GM12873 (cell line): Measurements from ENCODE around the gene TMEM258.

Experiments
- TF ChIP-seq, protein P1 (sequence below): IDR thresholded peaks from 2 replicates; pipeline ENCODE4 v1.5.1; 2012; ENCODE audit warnings: low read depth, mild to moderate bottlenecking, moderate library complexity, low read length, control low read depth; ENCODE audit not compliant: insufficient read depth; ENCODE audit errors: missing control alignments

TMEM258 gene

DNA sequence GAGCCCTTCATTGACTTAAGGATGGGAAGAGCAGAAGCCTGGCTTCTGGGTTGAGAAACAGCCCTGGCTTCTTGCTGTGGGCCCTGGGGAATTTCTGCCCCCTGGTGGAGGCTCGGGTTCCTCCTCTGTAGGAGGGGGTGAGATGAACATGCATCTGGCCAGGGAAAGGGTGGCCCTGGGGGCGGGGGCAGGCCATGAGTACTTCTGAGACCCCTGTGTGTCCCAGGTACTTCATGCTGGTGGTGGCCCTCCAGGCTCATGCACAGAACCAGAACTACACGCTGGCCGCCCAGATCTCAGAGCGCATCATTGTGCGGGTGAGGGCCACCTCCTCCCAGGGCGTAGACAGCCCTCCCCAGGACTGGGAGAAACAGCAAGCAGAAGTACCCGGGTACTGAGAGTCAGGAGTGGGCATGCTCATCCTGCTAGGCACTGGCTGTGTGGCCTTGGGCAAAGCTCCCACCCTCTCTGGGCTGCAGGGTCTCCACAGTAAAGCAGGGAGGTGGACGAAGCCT, 15.8 kb downstream of the TMEM258 start:
- TF ChIP-seq, protein P1, sequence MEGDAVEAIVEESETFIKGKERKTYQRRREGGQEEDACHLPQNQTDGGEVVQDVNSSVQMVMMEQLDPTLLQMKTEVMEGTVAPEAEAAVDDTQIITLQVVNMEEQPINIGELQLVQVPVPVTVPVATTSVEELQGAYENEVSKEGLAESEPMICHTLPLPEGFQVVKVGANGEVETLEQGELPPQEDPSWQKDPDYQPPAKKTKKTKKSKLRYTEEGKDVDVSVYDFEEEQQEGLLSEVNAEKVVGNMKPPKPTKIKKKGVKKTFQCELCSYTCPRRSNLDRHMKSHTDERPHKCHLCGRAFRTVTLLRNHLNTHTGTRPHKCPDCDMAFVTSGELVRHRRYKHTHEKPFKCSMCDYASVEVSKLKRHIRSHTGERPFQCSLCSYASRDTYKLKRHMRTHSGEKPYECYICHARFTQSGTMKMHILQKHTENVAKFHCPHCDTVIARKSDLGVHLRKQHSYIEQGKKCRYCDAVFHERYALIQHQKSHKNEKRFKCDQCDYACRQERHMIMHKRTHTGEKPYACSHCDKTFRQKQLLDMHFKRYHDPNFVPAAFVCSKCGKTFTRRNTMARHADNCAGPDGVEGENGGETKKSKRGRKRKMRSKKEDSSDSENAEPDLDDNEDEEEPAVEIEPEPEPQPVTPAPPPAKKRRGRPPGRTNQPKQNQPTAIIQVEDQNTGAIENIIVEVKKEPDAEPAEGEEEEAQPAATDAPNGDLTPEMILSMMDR, result peak; percentile 84

DNA sequence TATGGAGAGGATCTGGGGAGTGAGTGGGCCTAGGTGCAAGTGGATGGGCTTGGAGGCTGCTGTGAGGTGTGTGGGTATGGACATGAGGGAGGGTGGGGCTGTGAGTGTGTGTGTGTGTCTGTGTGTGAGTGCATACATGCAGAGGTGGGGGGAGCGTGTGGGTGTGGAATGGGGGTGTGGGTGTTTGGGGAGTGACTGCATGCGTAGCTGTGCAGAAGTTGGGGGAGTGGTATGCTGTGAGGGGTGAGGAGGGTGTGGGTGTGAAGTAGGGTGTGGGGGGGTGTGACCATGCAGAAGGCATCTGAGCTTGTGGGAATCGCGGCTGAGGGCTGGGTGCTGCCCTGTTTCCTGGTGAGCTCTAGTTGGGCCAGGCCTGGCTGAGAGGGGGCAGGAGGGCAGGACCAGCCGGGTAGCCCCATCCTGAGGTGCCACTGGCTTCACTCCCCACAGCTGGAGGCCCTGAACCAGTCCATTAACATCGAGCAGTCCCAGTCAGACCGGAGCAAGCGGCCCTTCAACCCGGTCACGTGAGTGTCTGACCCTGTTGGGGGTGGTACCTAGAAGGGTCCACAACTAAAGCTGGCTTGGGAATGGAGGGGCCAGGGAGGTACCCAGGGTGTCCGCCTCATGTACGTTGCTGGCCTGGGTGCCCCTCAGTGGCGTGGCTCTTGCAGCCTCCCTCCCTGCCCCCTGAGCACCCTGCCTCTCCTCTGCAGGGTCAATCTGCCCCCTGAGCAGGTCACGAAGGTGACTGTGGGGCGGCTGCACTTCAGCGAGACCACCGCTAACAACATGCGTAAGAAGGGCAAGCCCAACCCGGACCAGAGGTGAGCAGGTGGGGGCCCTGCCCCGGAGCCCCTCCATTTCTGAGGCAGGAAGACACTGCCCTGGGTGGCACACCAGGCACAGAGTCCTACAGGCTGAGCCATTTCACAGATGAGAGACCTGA, 16.5 kb downstream of the TMEM258 start:
- TF ChIP-seq, protein P1, result no peak

DNA sequence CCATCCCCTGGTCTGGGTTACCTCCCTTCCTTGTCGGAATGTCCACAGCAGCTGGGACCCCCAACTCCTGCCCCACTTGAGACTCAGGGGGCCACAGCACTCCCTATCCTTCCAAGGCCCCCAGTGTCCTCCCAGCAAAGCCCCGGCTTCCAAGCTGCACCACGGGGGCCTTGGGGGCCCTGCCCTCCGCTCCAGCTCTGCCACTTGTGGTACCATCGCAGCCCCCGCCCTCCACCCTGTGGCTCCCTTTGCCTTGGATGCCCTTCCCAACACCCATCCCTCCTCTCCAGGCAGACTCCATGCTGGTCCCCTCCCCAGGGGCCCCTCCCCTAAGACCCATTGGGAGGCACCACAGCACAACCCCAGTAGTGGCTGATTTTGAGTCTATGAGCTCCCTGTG, 17.3 kb downstream of the TMEM258 start:
- TF ChIP-seq, protein P1, result no peak

DNA sequence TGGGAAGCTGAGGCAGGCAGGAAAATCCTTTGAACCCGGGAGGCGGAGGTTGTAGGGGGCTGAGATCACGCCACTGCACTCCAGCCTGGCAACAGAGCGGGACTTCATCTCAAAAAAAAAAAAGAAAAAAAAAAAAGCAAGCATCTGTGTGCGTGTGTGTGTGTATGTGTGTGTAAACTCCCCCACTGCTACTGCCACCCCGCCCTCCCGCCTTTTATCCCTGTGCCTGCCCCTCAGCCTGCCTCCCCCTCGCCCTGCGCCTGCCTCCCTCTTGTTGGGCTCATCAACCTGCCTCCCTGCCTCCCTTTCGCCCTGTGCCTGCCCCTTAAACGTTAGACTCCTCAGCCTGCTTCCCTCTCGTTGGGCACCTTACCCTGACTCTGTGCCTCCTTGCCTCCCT, 18.0 kb downstream of the TMEM258 start:
- TF ChIP-seq, protein P1, result no peak

DNA sequence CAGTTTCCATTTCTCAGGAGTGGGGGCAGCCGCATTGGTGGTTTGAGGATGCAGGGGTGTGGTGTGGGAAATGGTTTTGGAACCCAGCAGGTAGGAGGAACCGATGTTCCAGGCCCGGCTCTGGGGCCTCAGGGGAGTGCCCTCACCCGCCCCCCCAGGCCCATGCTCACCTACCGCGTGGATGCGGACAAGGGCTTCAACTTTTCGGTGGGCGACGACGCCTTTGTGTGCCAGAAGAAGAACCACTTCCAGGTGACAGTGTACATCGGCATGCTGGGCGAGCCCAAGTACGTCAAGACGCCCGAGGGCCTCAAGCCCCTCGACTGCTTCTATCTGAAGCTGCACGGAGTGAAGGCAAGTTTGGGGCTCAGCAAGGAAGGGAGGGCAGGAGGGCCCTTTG, 18.6 kb downstream of the TMEM258 start:
- TF ChIP-seq, protein P1, result no peak

DNA sequence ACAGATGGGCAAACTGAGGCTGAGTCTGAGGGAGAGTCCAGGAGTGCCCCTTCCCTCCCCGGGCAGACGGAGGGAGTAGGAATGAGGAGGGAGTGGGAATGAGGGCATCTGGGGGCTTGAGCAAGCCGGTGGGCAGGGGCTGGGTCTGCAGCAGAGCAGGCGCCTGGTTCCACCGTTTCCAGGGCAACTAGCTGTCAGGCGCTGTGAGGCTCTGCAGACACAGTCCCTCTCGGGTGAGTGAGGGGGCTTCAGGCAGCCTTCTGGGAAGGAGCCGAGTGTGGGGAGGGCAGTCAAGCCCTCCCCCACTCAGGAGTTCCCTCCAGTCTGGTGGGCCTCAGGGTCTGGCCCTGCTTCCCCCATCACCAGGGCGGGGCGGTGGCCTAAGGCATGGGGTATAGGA, 19.0 kb downstream of the TMEM258 start:
- TF ChIP-seq, protein P1, result no peak

DNA sequence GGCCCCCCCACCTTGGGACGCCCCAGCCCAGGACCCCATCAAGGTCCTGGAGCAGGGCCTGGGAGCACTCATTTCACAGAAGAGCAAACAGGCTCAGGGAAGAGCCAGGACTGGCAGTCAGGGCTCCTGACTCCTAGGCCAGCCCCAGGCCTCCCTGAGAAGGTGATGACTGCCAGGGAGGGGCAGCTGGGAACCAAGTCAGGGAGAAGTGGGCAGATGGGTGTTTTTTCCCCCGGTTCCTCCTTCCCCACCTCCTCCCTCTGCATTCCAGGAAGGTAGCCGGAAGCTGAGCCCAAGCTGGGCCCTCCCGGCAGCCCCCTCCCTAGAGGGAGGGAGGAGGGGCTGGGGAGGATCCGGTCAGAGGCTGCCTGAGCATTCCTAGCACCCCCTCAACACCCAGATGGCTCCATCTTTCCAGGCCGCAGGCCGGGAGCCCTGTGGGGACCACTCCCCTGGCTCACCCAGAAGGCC, 20.4 kb downstream of the TMEM258 start:
- TF ChIP-seq, protein P1, result no peak
